ENCODE results near the gene ECE2. TPM values are rescaled to one million over a fixed set of nuclear protein-coding genes. Genes with fewer than 3 reads are reported as not detected.

The ECE2 gene
- polyA plus RNA-seq, 1 donor from 2014 or later: 0.22 TPM

DNA sequence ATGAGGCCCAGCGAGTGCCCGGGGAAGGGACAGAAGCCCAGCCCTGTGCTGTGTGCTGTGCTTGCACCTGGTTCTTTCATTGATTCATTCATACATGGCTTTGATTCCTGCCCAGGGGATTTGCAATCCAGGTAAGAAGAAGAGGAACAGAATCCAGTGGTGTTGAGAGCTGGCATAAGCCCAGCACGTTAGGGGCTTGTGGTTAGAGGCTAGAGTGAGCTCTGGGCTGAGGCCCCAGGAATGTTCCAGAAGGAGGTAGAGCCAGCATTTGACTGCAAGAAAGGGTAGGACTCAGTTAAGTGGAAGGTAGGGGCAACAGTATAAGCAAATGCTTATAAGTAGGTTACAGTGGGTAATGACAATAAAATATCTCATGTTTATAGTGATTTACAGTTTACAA is 44.2 kb upstream of the ECE2 start:
- Histone ChIP-seq H3K4me3 (ENCODE audit: low read length) (no peak overlapping the region), H3K9me3 (ENCODE audit: low read length) (no peaks in the 10 kb centered on the region), H3F3A (ENCODE audit: insufficient read depth, low read length, poor library complexity, severe bottlenecking) (no peaks in the 10 kb centered on the region), H3K79me2 (replicated peaks; ENCODE audit: insufficient read depth, low read length) (no peaks in the 10 kb centered on the region), H2AFZ (ENCODE audit: low read depth, low read length) (no peak overlapping the region), H3K9ac (ENCODE audit: low read length) (no peak overlapping the region), H4K20me1 (ENCODE audit: insufficient read depth) (no peaks in the 10 kb centered on the region), H3K27me3 (ENCODE audit: insufficient read depth, low read depth, low read length) (peaks cover 70% of the 10 kb centered on the region), H3K9me2 (ENCODE audit: insufficient read depth, low read length) (no peaks in the 10 kb centered on the region), H3K36me3 (ENCODE audit: insufficient read depth, low read length) (no peaks in the 10 kb centered on the region), H3K27ac (ENCODE audit: low read length) (no peak overlapping the region), H3K4me2 (ENCODE audit: low read length) (no peak overlapping the region)
- no peak for TF ChIP-seq POLR2AphosphoS5 (IDR thresholded peaks at IDR 0.05)
- no peak for TF ChIP-seq RAD21 (conservative IDR thresholded peaks at IDR 0.05)
- TF ChIP-seq EP300 (conservative IDR thresholded peaks at IDR 0.05; ENCODE audit: poor library complexity, severe bottlenecking): no peak
- TF ChIP-seq MXI1 (conservative IDR thresholded peaks at IDR 0.05; ENCODE audit: poor library complexity, severe bottlenecking): no peak
- no peak for TF ChIP-seq REST (IDR thresholded peaks at IDR 0.05; ENCODE audit: borderline replicate concordance)
- TF ChIP-seq SMC3 (conservative IDR thresholded peaks at IDR 0.05; ENCODE audit: poor library complexity): no peak
- no peak for TF ChIP-seq TAF1 (IDR thresholded peaks at IDR 0.05; ENCODE audit: low read depth)
- TF ChIP-seq, protein P1, sequence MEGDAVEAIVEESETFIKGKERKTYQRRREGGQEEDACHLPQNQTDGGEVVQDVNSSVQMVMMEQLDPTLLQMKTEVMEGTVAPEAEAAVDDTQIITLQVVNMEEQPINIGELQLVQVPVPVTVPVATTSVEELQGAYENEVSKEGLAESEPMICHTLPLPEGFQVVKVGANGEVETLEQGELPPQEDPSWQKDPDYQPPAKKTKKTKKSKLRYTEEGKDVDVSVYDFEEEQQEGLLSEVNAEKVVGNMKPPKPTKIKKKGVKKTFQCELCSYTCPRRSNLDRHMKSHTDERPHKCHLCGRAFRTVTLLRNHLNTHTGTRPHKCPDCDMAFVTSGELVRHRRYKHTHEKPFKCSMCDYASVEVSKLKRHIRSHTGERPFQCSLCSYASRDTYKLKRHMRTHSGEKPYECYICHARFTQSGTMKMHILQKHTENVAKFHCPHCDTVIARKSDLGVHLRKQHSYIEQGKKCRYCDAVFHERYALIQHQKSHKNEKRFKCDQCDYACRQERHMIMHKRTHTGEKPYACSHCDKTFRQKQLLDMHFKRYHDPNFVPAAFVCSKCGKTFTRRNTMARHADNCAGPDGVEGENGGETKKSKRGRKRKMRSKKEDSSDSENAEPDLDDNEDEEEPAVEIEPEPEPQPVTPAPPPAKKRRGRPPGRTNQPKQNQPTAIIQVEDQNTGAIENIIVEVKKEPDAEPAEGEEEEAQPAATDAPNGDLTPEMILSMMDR (IDR thresholded peaks at IDR 0.05; ENCODE audit: poor library complexity, severe bottlenecking): no peak
- TF ChIP-seq EZH2 (IDR thresholded peaks at IDR 0.05; ENCODE audit: borderline replicate concordance, insufficient read depth, low read length, poor library complexity, severe bottlenecking): no peak

GRCh38 chr3:184233127-184233843 is 42.5 kb upstream of the ECE2 start:
- H3K9me3 ChIP-seq (ENCODE audit: low read length): no peaks in the 10 kb centered on the region
- no peak overlapping the region for H3K4me3 ChIP-seq (ENCODE audit: low read length)
- peaks cover 58% of the 10 kb centered on the region for H3K27me3 ChIP-seq (ENCODE audit: insufficient read depth, low read depth, low read length)
- H3K79me2 ChIP-seq (replicated peaks; ENCODE audit: insufficient read depth, low read length): no peaks in the 10 kb centered on the region
- H3K4me2 ChIP-seq (ENCODE audit: low read length): no peak overlapping the region
- H3K36me3 ChIP-seq (ENCODE audit: insufficient read depth, low read length): no peaks in the 10 kb centered on the region
- TF ChIP-seq, protein P1 (IDR thresholded peaks at IDR 0.05; ENCODE audit: poor library complexity, severe bottlenecking): no peak
- TF ChIP-seq SMC3 (conservative IDR thresholded peaks at IDR 0.05; ENCODE audit: poor library complexity) (no peak), EZH2 (IDR thresholded peaks at IDR 0.05; ENCODE audit: borderline replicate concordance, insufficient read depth, low read length, poor library complexity, severe bottlenecking) (no peak), RAD21 (conservative IDR thresholded peaks at IDR 0.05) (no peak), EP300 (conservative IDR thresholded peaks at IDR 0.05; ENCODE audit: poor library complexity, severe bottlenecking) (no peak), REST (IDR thresholded peaks at IDR 0.05; ENCODE audit: borderline replicate concordance) (no peak), TAF1 (IDR thresholded peaks at IDR 0.05; ENCODE audit: low read depth) (no peak), MXI1 (conservative IDR thresholded peaks at IDR 0.05; ENCODE audit: poor library complexity, severe bottlenecking) (no peak), POLR2AphosphoS5 (IDR thresholded peaks at IDR 0.05) (no peak)
- no peaks in the 10 kb centered on the region for H4K20me1 ChIP-seq (ENCODE audit: insufficient read depth)
- no peaks in the 10 kb centered on the region for H3F3A ChIP-seq (ENCODE audit: insufficient read depth, low read length, poor library complexity, severe bottlenecking)
- no peak overlapping the region for H2AFZ ChIP-seq (ENCODE audit: low read depth, low read length)
- no peak overlapping the region for H3K27ac ChIP-seq (ENCODE audit: low read length)
- no peak overlapping the region for H3K9ac ChIP-seq (ENCODE audit: low read length)
- H3K9me2 ChIP-seq (ENCODE audit: insufficient read depth, low read length): no peaks in the 10 kb centered on the region
